ENCODE results near the gene MRPS21.

DNA sequence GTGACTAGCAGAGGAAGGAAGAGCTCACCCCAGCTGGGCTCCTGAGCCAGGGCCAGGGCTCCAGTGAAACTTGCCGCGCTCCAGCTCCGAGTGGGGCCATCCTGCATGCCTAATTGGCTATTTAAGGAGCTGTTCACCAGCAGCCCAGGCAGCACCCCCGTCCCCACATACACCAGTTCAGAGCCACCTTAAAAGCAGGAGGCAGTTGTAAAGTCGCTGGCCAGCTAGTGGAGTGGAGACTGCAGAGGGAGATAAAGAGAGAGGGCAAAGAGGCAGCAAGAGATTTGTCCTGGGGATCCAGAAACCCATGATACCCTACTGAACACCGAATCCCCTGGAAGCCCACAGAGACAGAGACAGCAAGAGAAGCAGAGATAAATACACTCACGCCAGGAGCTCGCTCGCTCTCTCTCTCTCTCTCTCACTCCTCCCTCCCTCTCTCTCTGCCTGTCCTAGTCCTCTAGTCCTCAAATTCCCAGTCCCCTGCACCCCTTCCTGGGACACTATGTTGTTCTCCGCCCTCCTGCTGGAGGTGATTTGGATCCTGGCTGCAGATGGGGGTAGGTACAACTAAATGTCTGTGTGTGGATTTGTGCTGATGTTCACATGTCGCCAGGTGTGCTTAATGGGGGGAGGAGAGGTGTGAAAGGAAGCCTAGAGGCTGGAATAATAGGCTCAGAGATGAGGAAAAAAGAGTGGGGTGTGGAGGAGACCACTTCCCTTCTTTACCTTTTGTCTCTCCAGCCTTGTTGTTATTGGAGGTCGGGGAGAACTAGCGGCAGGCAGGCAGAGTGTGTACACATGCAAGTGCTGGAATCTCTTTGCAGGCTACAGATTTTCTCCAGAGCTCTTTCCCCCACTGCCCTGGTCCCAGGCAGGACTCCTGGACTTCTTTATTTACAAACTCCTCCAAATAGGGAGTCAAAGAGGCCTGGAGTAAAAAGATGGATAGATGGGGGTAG, 35.8 kb upstream of the MRPS21 start, which contains the start of gene CA14:
- TF ChIP-seq CTCF (tag by site-specific recombination; IDR thresholded peaks at IDR 0.05) (no peak), ZNF274 (IDR thresholded peaks at IDR 0.05; ENCODE audit: low read length) (no peak), ZNF274 (tag by site-specific recombination; IDR thresholded peaks at IDR 0.05; ENCODE audit: borderline replicate concordance) (no peak)
